Dermis blood vessel endothelial cell (primary cell): ENCODE results near the gene MIGA2. TPM values are rescaled to one million over a fixed set of nuclear protein-coding genes. Genes with fewer than 3 reads are reported as not detected.

Source experiments
- total RNA-seq: library from RNA; depleted of rRNA; stranded (reverse); fragments of >200 nt; gene quantifications from 2 replicates; pipeline ENCODE4 v1.2.3, GENCODE V29; 2014

Gene MIGA2
- total RNA-seq, 1 donor from 2014 or later, result 39.5 TPM

Other genes with a start within 250 kb of the MIGA2 start
- 15.3 and 25.5 TPM in 2 replicates for gene TBC1D13, start 249.4 kb upstream of the MIGA2 start, total RNA-seq
- 21.4 and 37.3 TPM in 2 replicates for gene ENDOG, start 218.1 kb upstream of the MIGA2 start, total RNA-seq
- 31.1 and 55.7 TPM in 2 replicates for gene SPOUT1, start 206.8 kb upstream of the MIGA2 start, total RNA-seq
- 5.3 and 9.7 TPM in 2 replicates for gene KYAT1, start 154.7 kb upstream of the MIGA2 start, total RNA-seq
- gene LRRC8A, start 154.5 kb upstream of the MIGA2 start, total RNA-seq, result 102 and 154 TPM in 2 replicates
- gene PHYHD1, start 115.6 kb upstream of the MIGA2 start, total RNA-seq, result 0.85 TPM in 1 of 2 replicates, not detected in the other
- 38.4 and 45.6 TPM in 2 replicates for gene DOLK, start 89.0 kb upstream of the MIGA2 start, total RNA-seq
- 45.6 and 94.3 TPM in 2 replicates for gene NUP188, start 88.9 kb upstream of the MIGA2 start, total RNA-seq
- 60.2 and 70.1 TPM in 2 replicates for gene SH3GLB2, start 8.3 kb upstream of the MIGA2 start, total RNA-seq
- gene DOLPP1, start 44.5 kb downstream of the MIGA2 start, total RNA-seq, result 10.7 and 15.5 TPM in 2 replicates
- gene CRAT, start 74.2 kb downstream of the MIGA2 start, total RNA-seq, result 34.0 and 61.8 TPM in 2 replicates
- gene PTPA, start 74.8 kb downstream of the MIGA2 start, total RNA-seq, result 80.0 and 145 TPM in 2 replicates
- gene IER5L, start 141.6 kb downstream of the MIGA2 start, total RNA-seq, result 13.0 and 19.4 TPM in 2 replicates